Panc1 (cell line): ENCODE data around the gene SUN1. TPM values are rescaled to one million over a fixed set of nuclear protein-coding genes. Genes with fewer than 3 reads are reported as not detected.

Experiments used
- ATAC-seq: fragments of 200-7000 bp; cut with Tn5 transposase; 2 replicates; pipeline ENCODE4 v1.9.1; 2020; ENCODE audit warnings: mild to moderate bottlenecking, moderate library complexity
- BruUV-seq: library from RNA; stranded (reverse); fragments of 400-500 nt; replicated peaks from 2 replicates; lab custom pipeline; 2021; lab: Mats Ljungman, UMichigan
- CTCF ChIA-PET: fragments of 300-600 bp; sonication (Branson Sonifier 250); formaldehyde crosslinking; loops from one replicate; lab custom pipeline; 2022; ENCODE audit warnings: antibody characterized with exemption; lab: Charles Lee
- POLR2A ChIA-PET: fragments of 300-600 bp; sonication (Branson Sonifier 250); formaldehyde crosslinking; loops from one replicate; lab custom pipeline; 2022; ENCODE audit warnings: antibody characterized with exemption; lab: Charles Lee
- DNase-seq: peaks from one replicate; pipeline ENCODE4 v3.0.0-alpha.2; 2010; ENCODE audit warnings: low read depth, low spot score
- H3K27ac ChIP-seq: 2 replicates; pipeline ENCODE4 v1.5.1; 2011; ENCODE audit warnings: mild to moderate bottlenecking, low read length, inconsistent platforms
- H3K27me3 ChIP-seq: fragments of 200-500 bp; sonication (Bioruptor generic); 2 replicates; pipeline ENCODE4 v1.6.0; 2014; ENCODE audit warnings: low read length, inconsistent platforms; ENCODE audit not compliant: control insufficient read depth, insufficient read depth
- H3K36me3 ChIP-seq: fragments of 200-500 bp; sonication (Bioruptor generic); 2 replicates; pipeline ENCODE4 v1.5.1; 2014; ENCODE audit warnings: inconsistent platforms, mild to moderate bottlenecking, low read length, moderate library complexity; ENCODE audit not compliant: control insufficient read depth, insufficient read depth
- H3K4me1 ChIP-seq: 2 replicates; pipeline ENCODE4 v1.5.1; 2011; ENCODE audit warnings: inconsistent platforms, mild to moderate bottlenecking, low read length, moderate library complexity; ENCODE audit not compliant: control insufficient read depth, insufficient read depth
- H3K4me3 ChIP-seq, 2 experiments: 2 replicates each; pipeline ENCODE4 v1.5.1; 2011 to 2012; ENCODE audit warnings: low read depth in 2 of 2, low read length in 2 of 2, mild to moderate bottlenecking in 2 of 2, inconsistent platforms in 1 of 2, moderate library complexity in 1 of 2
- H3K9me3 ChIP-seq: fragments of 200-500 bp; sonication (Bioruptor generic); 2 replicates; pipeline ENCODE4 v1.5.1; 2014; ENCODE audit warnings: low read depth, mild to moderate bottlenecking, inconsistent platforms, low read length, moderate library complexity; ENCODE audit not compliant: control insufficient read depth, insufficient read depth
- POLR2AphosphoS5 ChIP-seq: IDR thresholded peaks from 2 replicates; pipeline ENCODE4 v1.6.1; 2012; ENCODE audit warnings: mild to moderate bottlenecking, low read depth, low read length, moderate library complexity
- SIN3A ChIP-seq: IDR thresholded peaks from 2 replicates; pipeline ENCODE4 v1.6.1; 2012; ENCODE audit warnings: low read depth, mild to moderate bottlenecking, low read length, moderate library complexity, borderline replicate concordance; ENCODE audit not compliant: insufficient read depth
- TCF7L2 ChIP-seq: IDR thresholded peaks from 2 replicates; pipeline ENCODE4 v1.6.1; 2011; ENCODE audit warnings: mild to moderate bottlenecking, low read depth, low read length, inconsistent platforms
- in situ Hi-C: cut with HindIII; loops from 2 replicates; pipeline ENCODE4 v1.10.0; 2016; ENCODE audit warnings: low sequenced_read_pairs, low pct_unique_long_range_greater_than_20kb
- intact Hi-C: fragments of 100-400 bp; cut with micrococcal nuclease; formaldehyde crosslinking; loops from one replicate; pipeline ENCODE4 v1.10.0; 2022; ENCODE audit not compliant: unreplicated experiment
- total RNA-seq: library from RNA; stranded (reverse); gene quantifications from one replicate; pipeline ENCODE4 v1.2.1, GENCODE V29; 2021; ENCODE audit not compliant: unreplicated experiment
- TF ChIP-seq, protein P1 (sequence below): fragments of 450-650 bp; IDR thresholded peaks from 2 replicates; pipeline ENCODE4 v1.5.1; 2017; ENCODE audit warnings: mild to moderate bottlenecking
- TF ChIP-seq, protein P2 (sequence below), 2 experiments: IDR thresholded peaks; 2 replicates each; pipeline ENCODE4 v1.6.1; 2011 to 2012; ENCODE audit warnings: low read depth in 2 of 2, control low read depth in 1 of 2, low read length in 1 of 2, mild to moderate bottlenecking in 1 of 2, moderate library complexity in 1 of 2; ENCODE audit not compliant: insufficient read depth in 1 of 2

The SUN1 gene
- total RNA-seq, 1 experiment from 2014 or later = 244 TPM

DNA sequence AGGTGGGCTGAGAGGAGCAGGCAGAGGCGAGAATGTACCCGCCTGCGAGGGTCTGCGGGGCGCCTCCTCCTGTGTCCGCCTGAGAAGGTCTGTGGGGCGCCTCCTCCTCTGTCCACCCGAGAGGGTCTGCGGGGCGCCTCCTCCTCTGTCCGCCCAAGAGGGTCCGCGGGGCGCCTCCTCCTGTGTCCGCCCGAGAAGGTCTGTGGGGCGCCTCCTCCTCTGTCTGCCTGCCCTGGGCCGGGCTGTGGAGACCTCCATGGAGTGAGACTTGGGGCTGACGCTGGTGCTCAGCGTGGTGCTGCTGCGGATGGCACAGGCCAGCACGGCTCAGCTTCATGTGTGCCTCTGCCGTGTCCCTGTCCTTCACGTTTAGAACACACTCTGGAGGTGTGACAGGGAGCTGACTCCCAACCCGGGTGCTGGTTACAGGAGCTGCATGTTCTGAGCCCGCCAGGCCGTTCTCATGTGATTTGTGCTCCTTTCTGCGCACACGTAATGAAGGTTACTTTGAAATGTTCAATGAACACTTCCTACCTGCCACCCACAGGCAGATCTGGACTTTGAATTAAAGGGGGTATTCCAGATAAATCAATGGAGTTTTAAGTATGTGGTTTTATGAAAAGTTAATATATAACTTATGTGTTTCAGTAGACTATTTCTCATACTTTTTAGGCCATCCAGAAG, 23.6 kb downstream of the SUN1 start:
- no peak overlapping the region for H3K4me3 ChIP-seq
- H3K36me3 ChIP-seq = peaks cover 16% of the 10 kb centered on the region
- BruUV-seq = no TSS peak
- in situ Hi-C loops = no loop called here
- no peaks in the 10 kb centered on the region for H3K4me1 ChIP-seq
- no peaks in the 10 kb centered on the region for H3K27me3 ChIP-seq
- no peak overlapping the region for H3K27ac ChIP-seq
- ChIA-PET POLR2A (no interaction called here), CTCF (no interaction called here)
- ATAC-seq = no peak
- no peak for DNase-seq
- H3K9me3 ChIP-seq = no peaks in the 10 kb centered on the region
- intact Hi-C loops = no loop called here
- TF ChIP-seq TCF7L2 (no peak), POLR2AphosphoS5 (no peak), SIN3A (no peak)
- TF ChIP-seq, protein P1, sequence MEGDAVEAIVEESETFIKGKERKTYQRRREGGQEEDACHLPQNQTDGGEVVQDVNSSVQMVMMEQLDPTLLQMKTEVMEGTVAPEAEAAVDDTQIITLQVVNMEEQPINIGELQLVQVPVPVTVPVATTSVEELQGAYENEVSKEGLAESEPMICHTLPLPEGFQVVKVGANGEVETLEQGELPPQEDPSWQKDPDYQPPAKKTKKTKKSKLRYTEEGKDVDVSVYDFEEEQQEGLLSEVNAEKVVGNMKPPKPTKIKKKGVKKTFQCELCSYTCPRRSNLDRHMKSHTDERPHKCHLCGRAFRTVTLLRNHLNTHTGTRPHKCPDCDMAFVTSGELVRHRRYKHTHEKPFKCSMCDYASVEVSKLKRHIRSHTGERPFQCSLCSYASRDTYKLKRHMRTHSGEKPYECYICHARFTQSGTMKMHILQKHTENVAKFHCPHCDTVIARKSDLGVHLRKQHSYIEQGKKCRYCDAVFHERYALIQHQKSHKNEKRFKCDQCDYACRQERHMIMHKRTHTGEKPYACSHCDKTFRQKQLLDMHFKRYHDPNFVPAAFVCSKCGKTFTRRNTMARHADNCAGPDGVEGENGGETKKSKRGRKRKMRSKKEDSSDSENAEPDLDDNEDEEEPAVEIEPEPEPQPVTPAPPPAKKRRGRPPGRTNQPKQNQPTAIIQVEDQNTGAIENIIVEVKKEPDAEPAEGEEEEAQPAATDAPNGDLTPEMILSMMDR = no peak
- TF ChIP-seq, protein P2, sequence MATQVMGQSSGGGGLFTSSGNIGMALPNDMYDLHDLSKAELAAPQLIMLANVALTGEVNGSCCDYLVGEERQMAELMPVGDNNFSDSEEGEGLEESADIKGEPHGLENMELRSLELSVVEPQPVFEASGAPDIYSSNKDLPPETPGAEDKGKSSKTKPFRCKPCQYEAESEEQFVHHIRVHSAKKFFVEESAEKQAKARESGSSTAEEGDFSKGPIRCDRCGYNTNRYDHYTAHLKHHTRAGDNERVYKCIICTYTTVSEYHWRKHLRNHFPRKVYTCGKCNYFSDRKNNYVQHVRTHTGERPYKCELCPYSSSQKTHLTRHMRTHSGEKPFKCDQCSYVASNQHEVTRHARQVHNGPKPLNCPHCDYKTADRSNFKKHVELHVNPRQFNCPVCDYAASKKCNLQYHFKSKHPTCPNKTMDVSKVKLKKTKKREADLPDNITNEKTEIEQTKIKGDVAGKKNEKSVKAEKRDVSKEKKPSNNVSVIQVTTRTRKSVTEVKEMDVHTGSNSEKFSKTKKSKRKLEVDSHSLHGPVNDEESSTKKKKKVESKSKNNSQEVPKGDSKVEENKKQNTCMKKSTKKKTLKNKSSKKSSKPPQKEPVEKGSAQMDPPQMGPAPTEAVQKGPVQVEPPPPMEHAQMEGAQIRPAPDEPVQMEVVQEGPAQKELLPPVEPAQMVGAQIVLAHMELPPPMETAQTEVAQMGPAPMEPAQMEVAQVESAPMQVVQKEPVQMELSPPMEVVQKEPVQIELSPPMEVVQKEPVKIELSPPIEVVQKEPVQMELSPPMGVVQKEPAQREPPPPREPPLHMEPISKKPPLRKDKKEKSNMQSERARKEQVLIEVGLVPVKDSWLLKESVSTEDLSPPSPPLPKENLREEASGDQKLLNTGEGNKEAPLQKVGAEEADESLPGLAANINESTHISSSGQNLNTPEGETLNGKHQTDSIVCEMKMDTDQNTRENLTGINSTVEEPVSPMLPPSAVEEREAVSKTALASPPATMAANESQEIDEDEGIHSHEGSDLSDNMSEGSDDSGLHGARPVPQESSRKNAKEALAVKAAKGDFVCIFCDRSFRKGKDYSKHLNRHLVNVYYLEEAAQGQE (IDR thresholded peaks at IDR 0.05; ENCODE audit: insufficient read depth in 1 of 2, low read depth in 2 of 2, low read length in 1 of 2) = no peak

DNA sequence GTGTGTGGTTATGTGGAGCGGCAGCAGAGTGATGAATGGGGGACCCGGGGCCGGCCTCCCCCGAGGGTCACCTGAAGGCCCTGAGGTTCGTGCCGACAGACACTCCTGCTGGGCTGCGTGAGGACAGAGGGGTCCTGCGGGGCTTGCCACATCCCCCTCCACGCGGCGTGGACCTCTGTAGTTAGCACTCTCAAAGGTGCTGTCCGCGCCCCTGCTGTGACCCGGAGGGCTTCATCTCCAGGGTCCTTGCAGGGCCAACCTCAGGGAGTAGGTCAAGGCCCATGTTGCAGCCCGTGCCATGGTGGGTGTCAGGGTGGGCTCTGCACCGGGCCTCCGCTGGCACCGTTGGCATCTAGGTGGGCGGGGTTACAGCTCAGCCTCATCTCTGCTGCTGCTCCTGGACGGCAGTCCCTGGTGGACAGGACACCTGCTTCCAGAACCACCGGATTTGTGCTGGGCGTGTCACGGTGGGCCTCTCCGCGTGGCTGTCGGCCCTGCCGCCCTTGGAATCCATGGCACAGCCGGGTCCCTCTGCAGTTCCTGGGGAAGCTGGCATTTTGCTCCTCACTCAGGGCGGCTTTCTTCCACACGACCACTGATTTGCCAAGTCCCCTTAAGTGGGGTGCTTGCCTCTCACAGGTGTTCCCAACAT, 24.3 kb downstream of the SUN1 start:
- Histone ChIP-seq H3K27ac (no peak overlapping the region), H3K27me3 (no peaks in the 10 kb centered on the region), H3K9me3 (no peaks in the 10 kb centered on the region), H3K4me1 (no peaks in the 10 kb centered on the region), H3K36me3 (peaks cover 21% of the 10 kb centered on the region), H3K4me3 (no peak overlapping the region)
- in situ Hi-C loops = no loop called here
- no TSS peak for BruUV-seq
- intact Hi-C loops = no loop called here
- DNase-seq = no peak
- no peak for ATAC-seq
- ChIA-PET POLR2A (no interaction called here), CTCF (no interaction called here)
- TF ChIP-seq POLR2AphosphoS5 (no peak), SIN3A (no peak), TCF7L2 (no peak)
- TF ChIP-seq, protein P2 (IDR thresholded peaks at IDR 0.05; ENCODE audit: insufficient read depth in 1 of 2, low read depth in 2 of 2, low read length in 1 of 2) = no peak
